ENCODE results near the gene MRI1.
A peak's percentile ranks its signal among the peaks of the same experiment; 100 is the strongest.

GRCh38 chr19:13761423-13761822 lies 2.9 kb upstream of the MRI1 start:
- TF ChIP-seq ZNF121 (CRISPR knock-in tag; IDR thresholded peaks at IDR 0.05) (peak; percentile 74; the same call in 1 of the 2 replicates), MXD4 (CRISPR knock-in tag; IDR thresholded peaks at IDR 0.05; ENCODE audit: borderline replicate concordance) (no peak), FOXP4 (CRISPR knock-in tag; IDR thresholded peaks at IDR 0.05) (no peak), IRF2 (CRISPR knock-in tag; IDR thresholded peaks at IDR 0.05; ENCODE audit: borderline replicate concordance, low read depth) (no peak), STAT6 (CRISPR knock-in tag; conservative IDR thresholded peaks at IDR 0.05; ENCODE audit: low read depth) (no peak), FOXK1 (CRISPR knock-in tag; IDR thresholded peaks at IDR 0.05) (no peak), ESRRA (CRISPR knock-in tag; IDR thresholded peaks at IDR 0.05; ENCODE audit: borderline replicate concordance) (no peak), CREM (CRISPR knock-in tag; IDR thresholded peaks at IDR 0.05) (no peak)
- TF ChIP-seq, protein P1, sequence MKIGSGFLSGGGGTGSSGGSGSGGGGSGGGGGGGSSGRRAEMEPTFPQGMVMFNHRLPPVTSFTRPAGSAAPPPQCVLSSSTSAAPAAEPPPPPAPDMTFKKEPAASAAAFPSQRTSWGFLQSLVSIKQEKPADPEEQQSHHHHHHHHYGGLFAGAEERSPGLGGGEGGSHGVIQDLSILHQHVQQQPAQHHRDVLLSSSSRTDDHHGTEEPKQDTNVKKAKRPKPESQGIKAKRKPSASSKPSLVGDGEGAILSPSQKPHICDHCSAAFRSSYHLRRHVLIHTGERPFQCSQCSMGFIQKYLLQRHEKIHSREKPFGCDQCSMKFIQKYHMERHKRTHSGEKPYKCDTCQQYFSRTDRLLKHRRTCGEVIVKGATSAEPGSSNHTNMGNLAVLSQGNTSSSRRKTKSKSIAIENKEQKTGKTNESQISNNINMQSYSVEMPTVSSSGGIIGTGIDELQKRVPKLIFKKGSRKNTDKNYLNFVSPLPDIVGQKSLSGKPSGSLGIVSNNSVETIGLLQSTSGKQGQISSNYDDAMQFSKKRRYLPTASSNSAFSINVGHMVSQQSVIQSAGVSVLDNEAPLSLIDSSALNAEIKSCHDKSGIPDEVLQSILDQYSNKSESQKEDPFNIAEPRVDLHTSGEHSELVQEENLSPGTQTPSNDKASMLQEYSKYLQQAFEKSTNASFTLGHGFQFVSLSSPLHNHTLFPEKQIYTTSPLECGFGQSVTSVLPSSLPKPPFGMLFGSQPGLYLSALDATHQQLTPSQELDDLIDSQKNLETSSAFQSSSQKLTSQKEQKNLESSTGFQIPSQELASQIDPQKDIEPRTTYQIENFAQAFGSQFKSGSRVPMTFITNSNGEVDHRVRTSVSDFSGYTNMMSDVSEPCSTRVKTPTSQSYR (CRISPR knock-in tag; IDR thresholded peaks at IDR 0.05): no peak
- TF ChIP-seq, protein P2, sequence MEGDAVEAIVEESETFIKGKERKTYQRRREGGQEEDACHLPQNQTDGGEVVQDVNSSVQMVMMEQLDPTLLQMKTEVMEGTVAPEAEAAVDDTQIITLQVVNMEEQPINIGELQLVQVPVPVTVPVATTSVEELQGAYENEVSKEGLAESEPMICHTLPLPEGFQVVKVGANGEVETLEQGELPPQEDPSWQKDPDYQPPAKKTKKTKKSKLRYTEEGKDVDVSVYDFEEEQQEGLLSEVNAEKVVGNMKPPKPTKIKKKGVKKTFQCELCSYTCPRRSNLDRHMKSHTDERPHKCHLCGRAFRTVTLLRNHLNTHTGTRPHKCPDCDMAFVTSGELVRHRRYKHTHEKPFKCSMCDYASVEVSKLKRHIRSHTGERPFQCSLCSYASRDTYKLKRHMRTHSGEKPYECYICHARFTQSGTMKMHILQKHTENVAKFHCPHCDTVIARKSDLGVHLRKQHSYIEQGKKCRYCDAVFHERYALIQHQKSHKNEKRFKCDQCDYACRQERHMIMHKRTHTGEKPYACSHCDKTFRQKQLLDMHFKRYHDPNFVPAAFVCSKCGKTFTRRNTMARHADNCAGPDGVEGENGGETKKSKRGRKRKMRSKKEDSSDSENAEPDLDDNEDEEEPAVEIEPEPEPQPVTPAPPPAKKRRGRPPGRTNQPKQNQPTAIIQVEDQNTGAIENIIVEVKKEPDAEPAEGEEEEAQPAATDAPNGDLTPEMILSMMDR (IDR thresholded peaks at IDR 0.05): no peak
- TF ChIP-seq, protein P3, sequence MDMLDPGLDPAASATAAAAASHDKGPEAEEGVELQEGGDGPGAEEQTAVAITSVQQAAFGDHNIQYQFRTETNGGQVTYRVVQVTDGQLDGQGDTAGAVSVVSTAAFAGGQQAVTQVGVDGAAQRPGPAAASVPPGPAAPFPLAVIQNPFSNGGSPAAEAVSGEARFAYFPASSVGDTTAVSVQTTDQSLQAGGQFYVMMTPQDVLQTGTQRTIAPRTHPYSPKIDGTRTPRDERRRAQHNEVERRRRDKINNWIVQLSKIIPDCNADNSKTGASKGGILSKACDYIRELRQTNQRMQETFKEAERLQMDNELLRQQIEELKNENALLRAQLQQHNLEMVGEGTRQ (CRISPR knock-in tag; IDR thresholded peaks at IDR 0.05): no peak
